IPS-15b (cell line): ENCODE measurements around the gene ZNF135.
A peak's percentile ranks its signal among the peaks of the same experiment; 100 is the strongest.

Experiments used
- H3K27me3 ChIP-seq: one replicate; pipeline ENCODE4 v1.6.1; 2013; ENCODE audit warnings: low read length; ENCODE audit not compliant: control insufficient read depth, insufficient read depth
- H3K36me3 ChIP-seq: one replicate; pipeline ENCODE4 v1.6.1; 2013; ENCODE audit warnings: low read length; ENCODE audit not compliant: control insufficient read depth, insufficient read depth
- H3K4me1 ChIP-seq: one replicate; pipeline ENCODE4 v1.6.1; 2013; ENCODE audit warnings: mild to moderate bottlenecking, low read length; ENCODE audit not compliant: control insufficient read depth, insufficient read depth
- H3K4me3 ChIP-seq: one replicate; pipeline ENCODE4 v1.5.1; 2013; ENCODE audit warnings: low read depth, low read length
- H3K9ac ChIP-seq: one replicate; pipeline ENCODE4 v1.6.1; 2013; ENCODE audit warnings: low read depth, mild to moderate bottlenecking, low read length
- H3K9me3 ChIP-seq: one replicate; pipeline ENCODE4 v1.6.1; 2013; ENCODE audit warnings: mild to moderate bottlenecking, low read length; ENCODE audit not compliant: control insufficient read depth, insufficient read depth

Gene ZNF135

GRCh38 chr19:58084596-58085347 is 25.7 kb downstream of the ZNF135 start:
- Histone ChIP-seq H3K9me3 (no peaks in the 10 kb centered on the region), H3K36me3 (peaks cover 18% of the 10 kb centered on the region)

DNA sequence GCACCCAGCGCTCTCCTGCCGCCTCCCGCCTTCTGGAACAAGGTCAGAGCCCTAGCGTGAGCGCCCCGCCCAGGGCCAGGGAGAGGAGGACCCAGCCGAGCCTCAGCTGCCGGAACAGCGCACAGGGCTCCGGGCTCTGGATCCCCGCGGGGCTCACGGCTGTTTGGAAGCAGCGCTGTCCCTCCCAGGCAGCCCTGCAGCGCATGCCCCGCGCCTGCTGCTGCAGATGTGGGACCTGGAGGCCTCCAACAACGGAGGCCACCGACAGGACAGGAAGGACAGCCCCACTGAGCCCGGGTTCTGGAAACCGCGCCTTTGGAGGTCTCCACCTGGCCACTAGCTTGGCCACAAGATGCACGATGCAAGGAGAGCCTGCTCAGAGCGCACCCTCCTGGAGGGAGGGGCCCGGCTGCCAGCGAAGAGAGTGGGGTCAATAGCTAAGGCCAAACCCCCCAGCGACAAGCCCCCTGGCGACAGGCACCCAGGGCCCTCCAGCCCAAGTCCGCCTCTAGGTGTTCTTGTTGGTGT is 26.3 kb downstream of the ZNF135 start:
- Histone ChIP-seq H3K9ac (no peak overlapping the region), H3K4me3 (no peak overlapping the region), H3K4me1 (no peaks in the 10 kb centered on the region), H3K9me3 (no peaks in the 10 kb centered on the region), H3K36me3 (peaks cover 22% of the 10 kb centered on the region), H3K27me3 (no peaks in the 10 kb centered on the region)

More at GRCh38 chr19:58084596-58085347, 25.7 kb downstream of the ZNF135 start:
- no peak overlapping the region for H3K9ac ChIP-seq
- H3K4me1 ChIP-seq = no peaks in the 10 kb centered on the region
- H3K4me3 ChIP-seq = no peak overlapping the region
- no peaks in the 10 kb centered on the region for H3K27me3 ChIP-seq

- Histone ChIP-seq H3K36me3 (peaks cover 22% of the 10 kb centered on the region), H3K9ac (no peak overlapping the region), H3K4me3 (no peak overlapping the region), H3K9me3 (no peaks in the 10 kb centered on the region), H3K27me3 (no peaks in the 10 kb centered on the region), H3K4me1 (peaks cover 3% of the 10 kb centered on the region)
These were observed 28.0 kb downstream of the ZNF135 start for GRCh38 chr19:58086825-58087710.

- H3K4me3 ChIP-seq = no peak overlapping the region
- no peaks in the 10 kb centered on the region for H3K9me3 ChIP-seq
- peaks cover 22% of the 10 kb centered on the region for H3K36me3 ChIP-seq
- H3K27me3 ChIP-seq = no peaks in the 10 kb centered on the region
- peaks cover 3% of the 10 kb centered on the region for H3K4me1 ChIP-seq
- no peak overlapping the region for H3K9ac ChIP-seq
These were observed 29.5 kb downstream of the ZNF135 start for GRCh38 chr19:58088521-58089052.

- H3K9ac ChIP-seq = no peak overlapping the region
- H3K27me3 ChIP-seq = no peaks in the 10 kb centered on the region
- H3K36me3 ChIP-seq = peaks cover 17% of the 10 kb centered on the region
- H3K9me3 ChIP-seq = no peaks in the 10 kb centered on the region
- H3K4me3 ChIP-seq = no peak overlapping the region
- peaks cover 3% of the 10 kb centered on the region for H3K4me1 ChIP-seq
These were observed 30.8 kb downstream of the ZNF135 start for GRCh38 chr19:58089846-58090245.

- Histone ChIP-seq H3K9ac (no peak overlapping the region), H3K4me1 (peaks cover 3% of the 10 kb centered on the region), H3K4me3 (no peak overlapping the region), H3K36me3 (peaks cover 15% of the 10 kb centered on the region), H3K9me3 (no peaks in the 10 kb centered on the region), H3K27me3 (no peaks in the 10 kb centered on the region)
These were observed 32.3 kb downstream of the ZNF135 start for GRCh38 chr19:58091251-58091995.

DNA sequence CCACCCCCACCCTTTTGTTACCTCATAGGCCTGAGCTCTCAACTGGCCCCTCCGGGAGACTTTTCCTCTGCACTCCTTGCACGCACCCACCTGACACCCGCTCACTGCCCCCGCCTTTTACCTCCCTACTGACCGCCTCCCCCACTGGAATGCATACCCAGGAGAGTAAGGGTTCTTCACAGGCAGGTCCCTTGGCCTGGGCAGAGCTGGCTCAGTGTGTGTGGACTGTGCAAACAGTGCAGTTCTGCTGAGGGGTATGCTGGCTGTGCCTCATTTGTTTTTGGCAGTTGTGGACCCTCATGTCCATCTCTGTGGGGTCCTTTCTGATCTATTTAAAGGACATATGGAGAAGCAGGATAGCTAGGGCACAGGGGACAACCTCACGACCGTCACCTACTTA is 34.0 kb downstream of the ZNF135 start:
- Histone ChIP-seq H3K4me3 (no peak overlapping the region), H3K9ac (no peak overlapping the region), H3K27me3 (no peaks in the 10 kb centered on the region), H3K4me1 (peaks cover 3% of the 10 kb centered on the region), H3K9me3 (no peaks in the 10 kb centered on the region), H3K36me3 (peaks cover 9% of the 10 kb centered on the region)

DNA sequence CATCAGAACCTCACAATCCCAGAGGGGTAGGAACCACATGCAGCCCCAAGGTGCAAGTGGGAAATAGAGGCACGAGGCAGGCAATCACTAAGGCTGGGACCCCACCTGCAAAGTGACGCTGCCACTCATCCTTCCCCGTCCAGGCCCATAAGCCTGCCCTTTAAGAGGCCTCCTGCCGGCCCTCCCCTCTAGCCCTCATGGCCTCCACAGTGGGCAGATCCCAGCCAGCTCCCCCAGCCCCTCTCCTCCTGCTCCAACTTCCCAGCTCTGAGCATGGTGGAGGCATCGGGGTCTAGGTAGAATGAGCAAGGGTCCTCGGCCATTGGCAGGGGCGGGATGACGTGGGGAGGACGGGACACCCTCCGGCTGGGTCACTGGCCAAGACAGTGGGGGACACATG is 36.2 kb downstream of the ZNF135 start:
- H3K36me3 ChIP-seq = peaks cover 3% of the 10 kb centered on the region
- no peak overlapping the region for H3K9ac ChIP-seq
- H3K4me1 ChIP-seq = peaks cover 5% of the 10 kb centered on the region
- no peaks in the 10 kb centered on the region for H3K9me3 ChIP-seq
- no peaks in the 10 kb centered on the region for H3K27me3 ChIP-seq
- H3K4me3 ChIP-seq = no peak overlapping the region

DNA sequence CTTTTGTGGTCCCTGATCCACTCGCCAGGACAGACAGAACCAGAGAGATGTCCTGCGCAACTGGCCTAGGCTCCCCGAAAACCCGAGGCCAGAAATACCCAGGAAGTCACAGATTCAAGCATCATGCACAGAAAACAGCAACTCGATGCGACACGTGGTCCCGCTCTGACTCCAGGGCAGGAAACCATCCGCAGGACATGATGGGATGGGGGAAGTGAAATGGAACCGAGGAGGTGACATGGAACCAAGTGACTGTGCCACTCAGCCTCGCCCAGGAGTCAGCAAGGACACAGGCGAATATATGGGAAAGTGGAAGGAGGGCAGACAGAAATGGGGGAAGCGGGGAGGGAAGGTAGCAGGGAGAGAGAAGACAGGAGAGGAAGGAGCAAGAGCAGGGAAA is 37.8 kb downstream of the ZNF135 start:
- Histone ChIP-seq H3K9me3 (no peaks in the 10 kb centered on the region), H3K27me3 (no peaks in the 10 kb centered on the region), H3K4me3 (peak overlapping the region; percentile 94)

GRCh38 chr19:58097349-58097748 is 38.3 kb downstream of the ZNF135 start:
- peak overlapping the region; percentile 1 for H3K9ac ChIP-seq
- no peaks in the 10 kb centered on the region for H3K9me3 ChIP-seq
- peak overlapping the region; percentile 94 for H3K4me3 ChIP-seq
- no peaks in the 10 kb centered on the region for H3K27me3 ChIP-seq
- peaks cover 3% of the 10 kb centered on the region for H3K4me1 ChIP-seq
- peaks cover 3% of the 10 kb centered on the region for H3K36me3 ChIP-seq

More for the DNA sequence above, 37.8 kb downstream of the ZNF135 start:
- peaks cover 3% of the 10 kb centered on the region for H3K36me3 ChIP-seq
- H3K4me1 ChIP-seq = peaks cover 3% of the 10 kb centered on the region
- peak overlapping the region; percentile 1 for H3K9ac ChIP-seq
